ENCODE results near the gene GRIA1. TPM values are rescaled to one million over a fixed set of nuclear protein-coding genes. Genes with fewer than 3 reads are reported as not detected.

GRIA1 gene
- total RNA-seq, 4 donors from 2014 or later = 0.63 to 1.2 (median 0.93) TPM

DNA sequence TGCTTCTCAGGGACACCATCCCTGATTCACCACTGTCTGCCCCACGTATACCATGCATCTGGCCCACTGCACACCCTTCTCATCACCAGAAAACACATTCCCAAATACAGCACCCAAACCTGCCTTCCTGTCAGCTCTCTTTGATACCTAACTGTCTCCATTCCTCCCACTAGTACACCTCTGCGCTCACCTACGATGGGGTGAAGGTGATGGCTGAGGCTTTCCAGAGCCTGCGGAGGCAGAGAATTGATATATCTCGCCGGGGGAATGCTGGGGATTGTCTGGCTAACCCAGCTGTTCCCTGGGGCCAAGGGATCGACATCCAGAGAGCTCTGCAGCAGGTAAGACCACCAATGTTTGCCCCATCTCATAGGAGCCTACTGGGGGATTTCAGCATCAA, 186.4 kb downstream of the GRIA1 start:
- intact Hi-C loops (cut with DNase I) = no loop called here

GRCh38 chr5:153678617-153679329, 188.3 kb downstream of the GRIA1 start:
- 65% methylated on average over 4 of the region's 4 CpGs for WGBS
- no peak for TF ChIP-seq CTCF (IDR thresholded peaks at IDR 0.05)
- TF ChIP-seq POLR2A (IDR thresholded peaks at IDR 0.05; ENCODE audit: low read depth) = no peak
- TF ChIP-seq POLR2AphosphoS5 (IDR thresholded peaks at IDR 0.05) = no peak
- no peak for TF ChIP-seq EP300 (IDR thresholded peaks at IDR 0.05)

More for the DNA sequence above, 186.4 kb downstream of the GRIA1 start:
- H3K4me3 ChIP-seq = no peak overlapping the region
- no peaks in the 10 kb centered on the region for H3K36me3 ChIP-seq
- no peak for TF ChIP-seq POLR2AphosphoS5 (IDR thresholded peaks at IDR 0.05)
- no peak for TF ChIP-seq EP300 (IDR thresholded peaks at IDR 0.05)
- TF ChIP-seq POLR2A (IDR thresholded peaks at IDR 0.05; ENCODE audit: low read depth) = no peak
- TF ChIP-seq CTCF (IDR thresholded peaks at IDR 0.05) = no peak
- DNase-seq (ENCODE audit: extremely low spot score) = peak; percentile 57
- WGBS = 82% methylated on average over 6 of the region's 7 CpGs
- H3K9me3 ChIP-seq = no peaks in the 10 kb centered on the region
- peaks cover 0 to 5% (median 0%) of the 10 kb centered on the region in 4 donors for H3K4me1 ChIP-seq
- H3K27me3 ChIP-seq = no peaks in the 10 kb centered on the region
- no peak overlapping the region for H3K27ac ChIP-seq (replicated peaks in 1 of 4)

DNA sequence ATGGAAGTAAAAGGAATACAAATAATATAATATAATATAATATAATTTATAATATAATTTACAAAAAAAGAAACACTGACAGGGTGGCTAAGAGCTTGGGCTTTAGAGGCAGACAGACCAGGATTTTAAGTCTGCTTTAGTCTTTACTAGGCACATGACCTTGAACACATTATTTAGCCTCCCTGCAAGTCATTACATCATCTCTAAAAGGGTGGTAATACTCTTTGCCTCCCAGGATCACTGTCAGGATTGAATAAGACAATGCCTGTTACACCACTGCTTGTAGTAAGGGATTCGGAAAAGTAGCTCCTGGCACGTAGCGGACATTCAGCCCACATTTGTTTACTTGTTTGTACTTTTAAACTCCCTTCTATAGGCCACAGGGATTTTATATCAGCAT, 199.8 kb downstream of the GRIA1 start:
- H3K27ac ChIP-seq (replicated peaks in 1 of 4) = no peak overlapping the region
- no peak for TF ChIP-seq CTCF (IDR thresholded peaks at IDR 0.05)
- no peak for TF ChIP-seq EP300 (IDR thresholded peaks at IDR 0.05)
- TF ChIP-seq POLR2A (IDR thresholded peaks at IDR 0.05; ENCODE audit: low read depth) = no peak
- no peak for TF ChIP-seq POLR2AphosphoS5 (IDR thresholded peaks at IDR 0.05)
- no peaks in the 10 kb centered on the region for H3K27me3 ChIP-seq
- H3K4me1 ChIP-seq = no peaks in the 10 kb centered on the region
- no peaks in the 10 kb centered on the region for H3K9me3 ChIP-seq
- intact Hi-C loops (cut with DNase I) = no loop called here
- no peak overlapping the region for H3K4me3 ChIP-seq
- WGBS = 92% methylated on average over 3 of the region's 3 CpGs
- no peaks in the 10 kb centered on the region for H3K36me3 ChIP-seq
- DNase-seq (ENCODE audit: extremely low spot score) = no peak

More at GRCh38 chr5:153678617-153679329, 188.3 kb downstream of the GRIA1 start:
- DNase-seq (ENCODE audit: extremely low spot score) = peak; percentile 60
- Histone ChIP-seq H3K4me3 (no peak overlapping the region), H3K4me1 (no peaks in the 10 kb centered on the region), H3K27me3 (no peaks in the 10 kb centered on the region), H3K9me3 (no peaks in the 10 kb centered on the region), H3K27ac (replicated peaks in 1 of 4) (no peak overlapping the region), H3K36me3 (no peaks in the 10 kb centered on the region)
- intact Hi-C loops (cut with DNase I) = no loop called here

GRCh38 chr5:153696256-153696655, 205.8 kb downstream of the GRIA1 start:
- TF ChIP-seq EP300 (IDR thresholded peaks at IDR 0.05) (no peak), POLR2A (IDR thresholded peaks at IDR 0.05; ENCODE audit: low read depth) (no peak), POLR2AphosphoS5 (IDR thresholded peaks at IDR 0.05) (no peak), CTCF (IDR thresholded peaks at IDR 0.05) (no peak)
- WGBS = 77% methylated on average over 3 of the region's 3 CpGs
- no peaks in the 10 kb centered on the region for H3K4me1 ChIP-seq

More at GRCh38 chr5:153696256-153696655, 205.8 kb downstream of the GRIA1 start:
- Histone ChIP-seq H3K4me3 (no peak overlapping the region), H3K36me3 (no peaks in the 10 kb centered on the region), H3K9me3 (no peaks in the 10 kb centered on the region), H3K27ac (replicated peaks in 1 of 4) (no peak overlapping the region), H3K27me3 (no peaks in the 10 kb centered on the region)
- intact Hi-C loops (cut with DNase I) = no loop called here
- DNase-seq (ENCODE audit: extremely low spot score) = no peak
